HG02588 (cell line): ENCODE measurements around the gene BPIFA1.

Experiments
- ATAC-seq: cut with Tn5 transposase; IDR thresholded peaks from one replicate; pipeline ENCODE4 v1.9.1; 2021; ENCODE audit warnings: mild to moderate bottlenecking, moderate library complexity; ENCODE audit not compliant: unreplicated experiment

The BPIFA1 gene

DNA sequence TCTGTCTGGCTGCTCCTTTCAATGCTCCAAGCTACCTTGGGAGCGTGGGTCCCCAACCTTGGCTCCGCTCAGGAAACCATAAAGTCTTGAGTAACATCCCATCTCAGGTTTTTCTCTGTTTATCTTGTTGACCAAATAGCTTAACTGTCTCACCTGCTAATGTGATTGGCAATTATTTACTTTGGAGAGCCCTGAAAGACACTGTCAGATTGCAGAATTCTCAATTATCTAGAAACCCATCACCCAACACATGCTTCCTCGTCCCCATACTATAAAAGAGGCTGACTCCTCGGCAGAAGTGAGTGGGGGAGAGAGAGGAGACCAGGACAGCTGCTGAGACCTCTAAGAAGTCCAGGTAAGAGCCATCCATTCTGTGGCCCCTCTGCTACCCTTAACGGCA is at the start of gene BPIFA1:
TSS of gene BPIFA1 (plus strand) at position 301 of the 400 bp plus-strand sequence. CDS start 1,716 bp downstream, outside the sequence.
- no peak for ATAC-seq

DNA sequence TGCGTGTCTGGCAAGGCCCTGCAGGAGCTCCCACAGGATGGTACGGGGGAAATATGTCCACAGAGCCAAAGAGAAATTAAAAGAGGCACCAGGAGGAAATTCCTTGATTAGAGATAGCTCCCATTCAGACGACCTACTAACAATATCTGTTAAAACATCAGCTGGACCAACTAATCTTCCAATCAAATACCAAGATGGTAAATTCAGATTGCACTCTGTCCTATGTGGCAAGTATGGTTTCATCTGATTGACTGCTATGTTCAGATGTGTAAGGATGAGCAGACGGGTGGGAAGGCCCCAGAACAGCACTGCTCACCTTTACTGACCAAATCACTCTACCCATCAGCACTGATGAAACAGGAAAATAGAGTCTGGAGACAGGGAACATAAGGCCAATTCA is 48.3 kb upstream of the BPIFA1 start:
- no peak for ATAC-seq

DNA sequence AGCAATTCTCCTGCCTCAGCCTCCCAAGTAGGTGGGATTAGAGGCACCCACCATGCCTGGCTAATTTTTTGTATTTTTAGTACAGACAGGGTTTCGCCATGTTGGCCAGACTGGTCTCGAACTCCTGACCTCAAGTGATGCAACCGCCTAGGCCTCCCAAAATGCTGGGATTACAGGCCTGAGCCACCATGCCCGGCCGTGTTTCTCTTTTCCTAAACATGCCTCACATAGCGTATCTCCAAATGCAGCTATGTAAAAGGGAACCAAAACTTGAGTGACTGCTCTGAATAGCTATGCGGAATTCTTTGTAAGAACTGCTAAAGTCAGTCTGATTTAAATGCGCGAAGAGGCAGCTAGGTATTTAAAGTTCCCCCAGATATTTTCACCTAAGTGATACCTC is 47.4 kb upstream of the BPIFA1 start:
- no peak for ATAC-seq

DNA sequence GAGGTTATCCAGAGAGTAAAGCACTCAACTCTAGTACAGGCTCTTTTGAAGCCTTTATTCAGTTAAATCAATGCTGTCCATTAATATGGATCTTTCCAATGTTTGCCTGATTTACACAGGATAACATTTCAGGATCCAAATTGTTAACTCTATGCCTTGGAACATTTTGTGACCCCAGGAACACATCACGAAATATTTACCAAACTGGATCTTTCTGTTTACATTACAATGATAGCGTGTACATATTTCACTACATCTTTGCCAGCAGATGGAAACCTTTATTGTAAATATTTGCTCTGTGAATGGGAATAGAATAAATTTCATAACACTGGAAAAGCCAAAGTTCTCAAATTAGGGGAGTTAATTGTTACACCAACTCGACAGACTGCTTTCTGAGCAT is 44.3 kb upstream of the BPIFA1 start:
- ATAC-seq: no peak

DNA sequence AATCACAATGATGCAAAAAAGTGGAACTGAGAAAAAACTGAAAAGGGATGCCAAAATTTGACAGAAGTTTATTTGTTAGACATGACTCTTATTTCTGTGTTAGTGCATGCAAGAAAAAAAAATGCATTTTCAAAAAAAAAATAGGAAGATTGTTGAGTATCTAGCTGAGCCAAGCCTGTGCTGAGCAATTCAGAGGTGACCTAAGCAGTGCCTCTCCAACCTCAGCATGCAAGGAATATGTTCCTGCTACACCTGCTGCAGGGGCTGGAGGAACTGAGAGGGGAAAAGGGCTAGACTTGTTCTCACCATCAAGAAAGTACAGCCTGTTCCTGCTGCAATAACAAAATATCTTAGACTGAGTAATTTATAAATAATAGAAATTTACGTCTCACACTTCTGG is 43.8 kb upstream of the BPIFA1 start:
- no peak for ATAC-seq

DNA sequence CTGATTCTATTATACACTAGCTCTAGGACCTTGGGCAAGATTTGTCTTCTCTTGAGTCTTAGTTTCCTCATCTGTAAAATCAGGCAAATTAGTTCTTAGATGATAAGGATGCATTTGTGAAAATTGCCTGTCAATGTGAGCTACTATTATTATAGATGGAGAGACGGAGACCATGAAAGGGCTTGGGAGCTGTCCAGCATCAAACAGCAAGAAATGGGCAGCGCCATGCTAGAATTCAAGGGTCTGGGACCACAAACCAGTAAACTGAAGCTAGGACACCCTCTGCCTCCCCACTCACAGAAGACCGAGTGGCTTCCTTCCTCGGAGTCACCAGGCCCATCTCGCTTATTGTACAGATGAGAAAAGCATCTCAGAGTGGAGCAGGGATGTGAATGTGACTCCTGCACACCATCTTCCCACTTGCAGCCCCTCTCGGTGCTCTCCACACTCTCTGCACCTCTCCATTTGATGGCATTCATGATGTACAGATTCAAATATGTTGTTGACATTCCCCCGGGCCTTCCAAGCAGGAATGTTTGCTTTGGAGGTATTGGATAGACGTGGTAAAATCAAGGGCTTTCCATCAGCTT is 42.8 kb upstream of the BPIFA1 start:
- ATAC-seq: no peak

DNA sequence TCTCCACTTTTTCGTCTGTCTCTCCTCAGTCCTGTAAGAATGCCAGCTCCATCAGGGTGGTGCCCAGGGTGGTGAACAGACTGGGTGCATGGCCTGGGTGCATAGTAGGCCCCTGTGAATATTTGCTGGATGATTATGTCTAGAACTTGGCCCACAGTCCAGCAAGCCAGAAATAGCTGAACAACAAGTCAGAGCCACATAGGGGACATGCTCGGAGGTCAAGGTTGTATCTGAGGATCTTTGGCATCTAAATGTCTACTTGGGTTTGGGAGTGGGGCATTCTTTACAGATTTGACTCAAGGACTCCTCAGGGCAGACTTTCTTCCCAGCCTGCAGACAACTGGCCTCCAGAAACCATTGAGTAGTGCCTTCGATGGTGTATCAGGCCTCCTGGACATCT is 36.8 kb upstream of the BPIFA1 start:
- no peak for ATAC-seq

DNA sequence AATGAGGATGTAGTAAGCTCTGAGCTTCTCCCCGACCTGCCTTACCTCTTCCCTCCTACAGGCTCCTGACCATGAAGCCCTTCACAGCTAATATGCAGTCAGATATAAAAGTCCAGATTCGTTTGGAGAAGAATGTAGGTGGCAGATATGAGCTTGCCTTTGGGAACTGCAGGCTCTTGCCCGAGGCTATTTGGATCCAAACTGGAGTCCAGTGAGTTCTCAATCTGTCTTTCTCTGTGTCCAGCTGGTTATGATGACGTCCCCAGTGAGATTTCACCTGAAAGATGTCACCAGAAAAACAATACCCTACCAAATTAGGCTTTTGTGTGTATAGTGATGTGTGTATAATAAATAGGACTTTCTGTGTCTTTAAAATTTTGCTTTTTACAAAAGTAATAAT is 33.3 kb upstream of the BPIFA1 start:
- ATAC-seq: no peak

DNA sequence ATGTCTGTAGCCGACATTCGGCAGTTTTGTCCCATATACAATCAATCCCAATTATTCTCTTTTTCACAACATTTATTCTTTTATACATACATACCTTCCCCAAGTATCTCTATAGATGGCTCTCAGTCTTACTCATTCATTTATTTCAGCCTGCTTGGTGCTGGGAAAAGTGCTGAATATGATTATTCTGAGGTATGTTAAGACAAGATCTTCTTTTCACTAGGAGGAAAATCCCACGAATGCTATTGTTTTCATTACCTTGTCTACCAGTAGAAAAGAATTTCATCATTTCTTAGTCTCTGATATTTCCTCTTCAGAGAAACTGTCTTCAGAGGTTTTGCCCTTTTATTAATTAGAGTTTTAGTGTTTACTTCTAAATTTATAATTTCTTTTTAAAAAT is 32.4 kb upstream of the BPIFA1 start:
- ATAC-seq: no peak

DNA sequence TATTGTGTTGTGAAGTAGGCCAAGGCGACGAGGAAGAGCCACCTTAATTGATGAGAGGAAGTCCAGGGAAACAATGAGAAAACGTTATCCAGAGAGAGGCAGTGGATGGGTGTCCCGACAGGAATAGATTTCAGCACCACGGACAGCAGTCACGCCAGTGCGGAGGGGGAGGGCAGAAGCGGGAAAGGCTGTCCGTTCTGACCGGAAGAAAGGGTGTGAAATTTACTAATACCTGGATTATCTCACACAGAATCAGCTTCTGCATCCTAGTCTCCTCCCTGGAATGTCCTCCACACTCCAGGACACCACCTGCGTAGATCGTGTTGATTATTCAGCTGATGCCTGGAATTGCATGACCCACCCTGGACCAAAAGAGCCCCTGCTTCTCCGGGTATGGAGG is 26.0 kb upstream of the BPIFA1 start:
- ATAC-seq: no peak

DNA sequence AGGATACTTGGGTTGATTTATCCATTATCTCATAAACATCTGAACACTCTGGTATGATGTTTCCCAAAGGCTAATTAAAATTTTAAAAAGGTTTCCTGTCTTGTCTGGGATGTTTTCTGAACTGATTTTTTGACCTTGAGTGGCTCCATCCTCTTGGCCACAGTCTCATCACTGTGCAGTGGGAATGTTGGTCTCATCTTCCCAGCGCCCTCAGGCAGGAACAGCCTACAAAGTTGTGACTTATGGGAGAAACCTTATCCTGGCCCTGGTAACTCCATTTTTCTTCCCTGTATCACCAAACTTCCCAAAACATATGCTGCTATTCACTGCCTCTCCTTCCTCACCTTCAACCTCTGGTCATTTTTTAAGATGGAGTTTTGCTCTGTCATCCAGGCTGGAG is 25.4 kb upstream of the BPIFA1 start:
- ATAC-seq: no peak

DNA sequence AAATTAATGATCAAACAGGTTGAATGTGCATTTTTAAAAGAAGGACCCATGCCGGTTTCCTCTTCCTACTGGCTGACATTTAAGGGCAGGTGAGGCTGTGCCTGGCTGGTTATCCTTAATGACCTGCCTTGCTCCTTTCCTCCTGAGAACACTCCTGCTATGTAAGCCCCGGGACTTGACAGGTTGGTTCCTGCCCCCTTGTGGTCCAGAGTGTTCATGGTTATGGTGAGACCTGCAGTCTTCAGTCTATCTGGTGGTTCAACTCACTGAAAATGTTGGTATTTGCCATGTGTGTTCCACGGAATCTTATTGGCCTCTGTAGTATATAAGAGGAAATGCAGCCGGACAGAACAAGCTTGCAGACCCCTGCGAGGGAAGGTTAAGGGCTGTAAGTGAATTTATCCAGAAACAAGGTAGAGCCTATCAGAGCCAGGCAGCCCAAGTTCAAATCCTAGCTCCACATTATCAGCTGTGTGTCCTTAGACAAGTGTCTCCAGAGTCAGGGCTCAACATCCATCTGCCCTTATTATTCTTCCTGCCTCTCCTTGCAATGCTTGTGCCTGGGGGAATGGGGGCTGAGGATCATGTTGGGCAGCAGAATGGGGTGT is 23.9 kb upstream of the BPIFA1 start:
- ATAC-seq: no peak

DNA sequence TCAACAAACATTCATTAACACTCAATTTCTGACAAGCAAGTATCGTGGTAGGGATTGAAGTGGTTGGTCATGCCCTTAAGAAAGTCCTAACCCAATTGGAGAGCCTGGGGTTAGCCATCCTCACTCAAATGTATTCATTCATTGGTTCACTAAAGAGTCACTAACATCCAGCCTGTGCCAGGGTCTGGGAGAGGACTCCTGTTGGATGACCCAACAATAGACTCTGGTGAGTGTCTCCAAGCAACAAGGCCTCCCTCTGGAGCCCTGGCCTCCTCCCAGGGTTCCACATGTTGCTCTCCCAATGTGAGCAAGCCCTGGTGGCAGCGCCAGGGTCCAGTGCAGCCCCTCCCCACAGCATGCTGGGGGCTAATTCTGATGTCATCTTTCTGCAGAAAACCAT is 18.7 kb upstream of the BPIFA1 start, which contains the start of gene BPIFA3:
TSS of gene BPIFA3 (plus strand) at position 301 of the 400 bp plus-strand sequence. CDS start 185 bp downstream, outside the sequence.
- ATAC-seq: no peak

DNA sequence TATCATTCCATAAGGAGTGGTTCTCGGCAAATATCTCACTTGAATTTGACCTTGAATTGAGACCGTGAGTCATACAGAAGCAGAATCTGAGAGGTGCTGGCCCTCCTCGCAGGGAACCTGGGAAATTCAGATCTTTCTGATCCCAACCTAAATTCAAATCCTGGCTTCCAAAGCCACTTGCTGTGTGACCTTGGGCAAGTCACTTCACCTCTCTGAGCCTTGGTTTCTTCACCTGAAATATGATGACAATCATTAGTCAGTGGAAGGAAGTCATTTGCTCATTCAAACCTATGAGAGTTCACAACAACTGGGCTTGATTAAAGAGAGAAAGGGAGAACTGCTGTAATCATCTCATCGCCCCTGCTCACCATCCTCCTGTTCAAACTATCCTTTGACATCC is 11.4 kb upstream of the BPIFA1 start:
- ATAC-seq: no peak

DNA sequence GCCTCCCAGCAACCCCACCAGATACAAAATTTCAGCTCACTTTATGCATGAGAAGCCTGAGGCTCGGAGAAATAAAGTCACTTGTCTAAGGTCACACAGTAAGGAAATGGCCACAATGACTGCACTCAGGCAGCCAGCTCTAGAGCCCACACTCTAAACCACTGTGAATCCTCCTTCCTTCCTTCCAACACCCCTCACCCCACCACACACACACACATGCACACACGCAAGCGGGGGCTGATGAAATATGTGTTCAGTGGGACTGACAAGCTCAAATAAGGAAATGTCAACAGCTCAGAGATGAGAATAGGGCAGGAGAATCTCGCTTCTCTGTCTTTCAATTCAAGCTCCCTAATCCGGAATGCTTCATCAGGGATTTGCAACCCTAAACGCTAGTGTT is 6.0 kb upstream of the BPIFA1 start:
- ATAC-seq: no peak

DNA sequence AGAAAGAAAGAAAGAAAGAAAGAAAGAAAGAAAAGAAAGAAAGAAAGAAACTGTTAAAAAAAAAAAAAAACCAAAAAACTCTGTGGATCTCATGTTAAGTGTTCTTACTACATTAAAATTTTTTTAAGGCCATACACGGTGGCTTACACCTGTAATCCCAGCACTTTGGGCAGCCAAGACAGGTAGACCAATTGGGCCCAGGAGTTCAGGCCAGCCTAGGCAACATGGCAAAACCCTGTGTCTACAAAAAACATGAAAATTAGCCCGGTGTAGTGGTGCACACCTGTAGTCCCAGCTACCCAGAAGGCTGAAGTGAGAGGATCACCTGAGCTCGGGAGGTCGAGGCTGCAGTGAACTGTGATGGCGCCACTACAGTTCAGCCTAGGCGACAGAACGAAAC is 4.6 kb upstream of the BPIFA1 start:
- ATAC-seq: no peak

DNA sequence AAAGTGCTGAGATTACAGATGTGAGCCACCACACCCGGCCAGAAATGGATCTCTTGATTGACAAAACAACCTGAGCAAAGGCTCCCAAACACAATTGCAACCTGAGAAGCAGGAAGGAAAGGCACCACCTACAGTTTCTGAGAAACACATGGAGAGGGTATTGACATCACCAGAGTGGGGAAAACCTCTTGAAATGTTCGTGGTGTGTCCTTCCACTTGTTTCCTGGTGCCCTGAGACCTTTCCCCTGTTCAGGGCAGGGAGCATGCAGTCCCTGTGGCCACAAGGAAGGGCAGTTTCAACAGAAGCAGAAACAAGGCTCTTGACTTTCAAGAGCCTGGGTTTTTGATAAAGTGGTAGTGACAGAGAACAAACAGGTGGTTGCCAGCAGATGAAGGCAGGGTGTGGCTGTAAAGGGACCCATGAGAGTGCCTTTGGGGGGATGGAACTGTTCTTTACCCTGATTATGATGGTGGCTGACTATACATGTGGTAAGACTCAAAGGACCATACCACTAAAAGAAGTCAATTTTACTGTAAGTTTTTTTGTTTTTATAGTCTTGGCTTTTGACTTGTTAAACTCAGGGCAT is 3.2 kb upstream of the BPIFA1 start:
- ATAC-seq: no peak

DNA sequence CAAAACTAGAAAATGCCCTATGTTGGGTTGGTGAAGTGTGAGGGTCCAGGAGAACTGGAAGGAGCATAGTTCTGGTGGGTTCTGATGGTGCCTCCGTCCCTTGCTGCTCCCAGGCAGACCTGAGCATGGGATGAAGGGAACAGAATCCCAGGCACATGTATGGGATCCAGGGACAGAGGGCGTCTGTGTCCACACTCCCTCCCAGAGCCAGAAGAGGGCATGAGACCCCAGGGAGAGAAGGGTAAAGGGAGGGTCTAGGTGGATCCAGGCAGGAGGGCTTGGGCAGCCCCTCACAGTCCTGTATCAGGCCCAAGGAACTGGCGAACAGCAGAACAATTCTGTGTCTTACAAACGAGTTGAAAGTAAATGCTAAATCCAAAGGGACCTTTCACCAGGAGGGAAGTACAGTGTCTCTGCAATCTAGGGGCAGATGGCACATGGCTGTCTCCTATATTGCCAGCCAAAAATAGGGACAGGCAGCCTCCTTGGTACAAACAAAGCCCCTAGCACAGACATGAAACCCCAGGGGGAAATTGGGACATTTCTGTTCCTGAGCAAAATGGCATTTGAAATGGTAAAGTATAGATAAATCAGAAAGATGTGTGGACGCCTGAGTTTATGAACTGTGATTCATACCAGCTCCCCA is 2.5 kb upstream of the BPIFA1 start:
- no peak for ATAC-seq

DNA sequence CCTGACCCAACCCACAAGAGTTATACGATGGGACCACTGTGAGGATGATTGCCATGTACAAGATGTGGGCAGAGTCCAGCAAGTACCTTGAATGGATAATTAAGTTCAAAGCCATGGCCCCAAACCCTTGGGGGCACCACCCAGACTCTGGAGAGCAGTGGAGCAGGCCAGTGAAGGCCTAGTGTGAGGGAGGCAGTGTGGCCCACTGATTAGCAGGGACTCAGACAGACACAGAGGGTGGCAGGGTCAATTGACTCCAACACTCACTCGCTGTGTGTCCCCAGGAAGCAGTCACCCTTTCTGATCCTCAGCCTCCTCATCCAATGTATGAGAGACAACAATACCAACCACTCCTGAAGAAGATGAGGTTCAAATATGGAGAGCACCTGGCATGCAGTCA is 1.7 kb upstream of the BPIFA1 start:
- no peak for ATAC-seq

DNA sequence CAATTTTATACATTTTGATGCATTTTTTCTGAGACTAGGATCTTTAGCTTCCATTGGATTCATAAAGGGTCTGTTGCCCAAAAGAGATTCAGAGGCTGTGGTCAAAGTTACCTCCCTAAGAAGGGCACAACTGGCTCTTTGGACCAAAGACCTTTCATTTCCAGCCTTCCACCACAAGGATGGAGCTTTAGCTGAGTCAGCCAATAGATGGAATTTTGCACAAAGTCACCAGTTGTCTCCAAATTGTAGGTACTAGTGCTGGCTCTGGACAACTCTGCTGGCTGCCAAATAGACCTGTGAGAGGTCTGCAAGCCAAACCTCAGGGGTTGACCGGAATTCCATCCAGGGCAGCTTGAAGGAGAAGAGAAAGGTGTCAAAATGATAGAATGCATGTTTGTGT is 555 bp downstream of the BPIFA1 start:
- no peak for ATAC-seq

DNA sequence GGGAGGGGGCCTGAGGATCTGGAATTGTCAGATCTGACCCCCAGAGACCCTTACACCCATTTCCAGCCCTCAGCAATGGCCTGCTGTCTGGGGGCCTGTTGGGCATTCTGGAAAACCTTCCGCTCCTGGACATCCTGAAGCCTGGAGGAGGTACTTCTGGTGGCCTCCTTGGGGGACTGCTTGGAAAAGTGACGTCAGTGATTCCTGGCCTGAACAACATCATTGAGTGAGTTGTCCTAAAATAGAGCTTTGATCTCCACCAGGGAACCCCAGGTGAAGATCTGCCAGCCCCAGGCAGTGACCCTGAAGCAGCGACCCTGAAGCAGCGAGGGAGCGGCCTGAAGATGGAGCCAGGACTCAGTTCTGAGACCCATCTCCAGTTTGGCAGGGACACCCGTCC is 2.2 kb downstream of the BPIFA1 start:
- ATAC-seq: no peak

DNA sequence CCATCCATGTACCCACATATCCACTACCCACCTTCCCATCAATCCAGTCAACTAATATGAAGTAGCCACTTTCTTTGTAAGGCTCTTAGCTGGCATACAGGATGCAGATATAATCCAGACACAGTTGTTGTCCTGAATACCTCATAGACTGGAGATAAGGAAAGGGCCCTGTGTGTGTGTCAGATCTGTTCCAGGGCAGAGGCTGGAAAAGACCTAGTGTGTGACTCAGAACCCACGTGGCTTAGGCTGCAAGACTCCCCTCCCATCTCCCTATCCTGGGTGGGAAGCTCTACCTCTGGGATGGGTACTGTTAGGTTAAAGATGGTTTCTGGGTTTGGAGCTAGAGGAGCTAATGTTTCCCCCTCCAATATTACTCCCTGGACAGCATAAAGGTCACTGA is 3.6 kb downstream of the BPIFA1 start:
- no peak for ATAC-seq
